ENCODE results near the gene AP5Z1. TPM values are rescaled to one million over a fixed set of nuclear protein-coding genes. Genes with fewer than 3 reads are reported as not detected.
A peak's percentile ranks its signal among the peaks of the same experiment; 100 is the strongest.

AP5Z1 gene
- total RNA-seq, 1 experiment from 2014 or later, result 38.3 TPM

GRCh38 chr7:4768597-4769569, 6.5 kb upstream of the AP5Z1 start:
- Histone ChIP-seq H3K27me3 (ENCODE audit: insufficient read depth, low read length) (no peaks in the 10 kb centered on the region), H3K79me1 (ENCODE audit: insufficient read depth, low read depth, low read length, poor library complexity, severe bottlenecking) (no peaks in the 10 kb centered on the region), H2BK20ac (ENCODE audit: low read depth, low read length, poor library complexity, severe bottlenecking) (no peak overlapping the region), H3K14ac (ENCODE audit: insufficient read depth, low read length) (no peak overlapping the region; the same call in 1 of the 2 replicates), H4K91ac (ENCODE audit: insufficient read length, low read depth, low read length) (no peak overlapping the region), H2AK5ac (ENCODE audit: insufficient read length, low read length) (no peak overlapping the region), H3K27ac (ENCODE audit: insufficient read length, low read depth, low read length) (no peak overlapping the region), H3K56ac (ENCODE audit: insufficient read length, low read depth, low read length) (no peak overlapping the region), H3K18ac (ENCODE audit: insufficient read length, low read depth, low read length) (no peak overlapping the region), H4K8ac (replicated peaks; ENCODE audit: insufficient read length, low read depth, low read length) (no peak overlapping the region), H2BK120ac (ENCODE audit: low read depth, low read length, poor library complexity, severe bottlenecking) (no peak overlapping the region), H3T11ph (ENCODE audit: low read length) (no peak overlapping the region), H3K23me2 (ENCODE audit: insufficient read length, low read depth, low read length, poor library complexity, severe bottlenecking) (no peaks in the 10 kb centered on the region), H3K4me2 (ENCODE audit: insufficient read depth, insufficient read length, low read length) (no peak overlapping the region), H4K5ac (ENCODE audit: insufficient read length, low read depth, low read length) (no peak overlapping the region), H3K23ac (ENCODE audit: insufficient read length, low read depth, low read length) (no peak overlapping the region), H3K9ac (ENCODE audit: extremely low read depth, insufficient read length, low read length) (no peak overlapping the region), H3K4ac (ENCODE audit: low read depth, low read length) (no peak overlapping the region), H2AFZ (ENCODE audit: low read length) (no peak overlapping the region), H2BK5ac (ENCODE audit: insufficient read length, low read length) (no peak overlapping the region), H3K79me2 (ENCODE audit: insufficient read depth, low read length) (no peaks in the 10 kb centered on the region), H3K4me1 (ENCODE audit: insufficient read depth, low read length) (no peaks in the 10 kb centered on the region), H3K9me3 (ENCODE audit: control insufficient read depth, low read depth, low read length) (no peaks in the 10 kb centered on the region), H2BK12ac (ENCODE audit: insufficient read length, low read depth, low read length) (no peak overlapping the region), H2BK15ac (ENCODE audit: low read depth, low read length) (no peak overlapping the region), H4K20me1 (ENCODE audit: control insufficient read depth, insufficient read depth, insufficient read length) (no peaks in the 10 kb centered on the region)
- no peak overlapping the region for H3K4me3 Mint-ChIP-seq
- H3K27me3 Mint-ChIP-seq (ENCODE audit: low read depth), result peaks cover 3% of the 10 kb centered on the region; the same call in 1 of the 2 replicates
- no peak for DNase-seq
- 0 out of 7 replicates have a peak overlapping the region, but pooled peaks of 1 of the 3 experiments have one; percentile 34 for H3K27ac Mint-ChIP-seq
- H3K36me3 Mint-ChIP-seq (ENCODE audit: insufficient read depth in 1 of 3, low read depth in 3 of 3), result no peaks in the 10 kb centered on the region
- no peaks in the 10 kb centered on the region for H3K9me3 Mint-ChIP-seq
- WGBS (ENCODE audit: extremely low coverage, insufficient read length, low lambda C conversion rate), result no CpG with 5 or more reads among the region's 27 CpGs
- no peaks in the 10 kb centered on the region for H3K4me1 Mint-ChIP-seq
- no peak for TF ChIP-seq CTCF (conservative IDR thresholded peaks at IDR 0.05)

Measured in H9 (cell line).